Adrenal gland (tissue), 12 donors: ENCODE results near the gene PTPRN2. TPM values are rescaled to one million over a fixed set of nuclear protein-coding genes. Genes with fewer than 3 reads are reported as not detected.

ENCODE experiments used
- DNase-seq, 7 donors: peaks; one replicate each; pipeline ENCODE4 v3.0.0-alpha.2; 2019 to 2020
- H3K27ac ChIP-seq, 5 donors: fragments of 200-600 bp; sonication (generic) in 4 of 5; 1 replicate in 3 of 5; 2 replicates in 2 of 5; pipeline versions ENCODE4 v1.5.1 to v1.8.0; 2016 to 2020; ENCODE audit warnings: mild to moderate bottlenecking in 1 of 5
- H3K27me3 ChIP-seq: fragments of 200-600 bp; 2 replicates; pipeline ENCODE4 v1.8.0; 2021
- H3K36me3 ChIP-seq, 2 donors: fragments of 200-600 bp; replicated peaks in 1 of 2; 1 replicate in 1 of 2; 2 replicates in 1 of 2; pipeline versions ENCODE4 v1.5.1 to v1.8.0; 2018 to 2022
- H3K4me1 ChIP-seq, 2 donors: fragments of 200-600 bp; replicated peaks in 1 of 2; 1 replicate in 1 of 2; 2 replicates in 1 of 2; pipeline versions ENCODE4 v1.5.1 to v1.8.0; 2018 to 2021
- H3K4me3 ChIP-seq, 4 donors: fragments of 200-600 bp; sonication (generic) in 3 of 4; one replicate each; pipeline ENCODE4 v1.5.1; 2016 to 2018
- H3K9me3 ChIP-seq, 3 donors: fragments of 200-600 bp; sonication (generic) in 1 of 3; replicated peaks in 1 of 3; 1 replicate in 2 of 3; 2 replicates in 1 of 3; pipeline versions ENCODE4 v1.5.1 to v1.8.0; 2016 to 2021
- CTCF ChIP-seq, 6 experiments: fragments of 450-650 bp in 4 of 6; fragments of 200-600 bp in 2 of 6; sonication (generic) in 1 of 6; IDR thresholded peaks; 1 replicate in 5 of 6; 2 replicates in 1 of 6; pipeline versions ENCODE4 v1.5.1 to v1.8.0; 2016 to 2021; ENCODE audit warnings: antibody characterized with exemption in 6 of 6, mild to moderate bottlenecking in 2 of 6, moderate library complexity in 1 of 6
- POLR2A ChIP-seq, 2 donors: fragments of 450-650 bp; IDR thresholded peaks; one replicate each; pipeline ENCODE4 v1.6.1; 2017; ENCODE audit warnings: antibody characterized with exemption in 2 of 2, mild to moderate bottlenecking in 2 of 2, moderate library complexity in 1 of 2
- WGBS, 4 donors: extraction: QIAGEN DNeasy Blood & Tissue Kit in 2 of 4; methylation state at CpG; one replicate each; pipeline versions ENCODE4 v1.1.5 to v1.1.7; 2013 to 2017; 5-methylcytosine and 5-hydroxymethylcytosine counted together
- intact Hi-C, 2 donors: fragments of 100-400 bp; cut with DNase I; formaldehyde crosslinking; loops; one replicate each; pipeline versions ENCODE4 v1.14.1 to v1.15.0; 2022 to 2023
- polyA plus RNA-seq, 3 donors: library from polyadenylated mRNA; stranded (reverse); fragments of 200-250 nt in 2 of 3; fragments of 350-450 nt in 1 of 3; fragmentation: Illumina TruSeq in 1 of 3; extraction: RNeasy Lipid Tissue Mini Kit (QIAGEN cat#74804) in 1 of 3; gene quantifications; one replicate each; pipeline ENCODE4 v1.2.3, GENCODE V29; 2013 to 2014
- total RNA-seq, 9 donors: library from RNA; depleted of rRNA in 4 of 9; stranded (reverse); fragments of >200 nt in 4 of 9; fragments of 120-200 nt in 1 of 9; fragmentation: NEBNext Ultra II Directional in 1 of 9; extraction: Animal tissue kit (Norgen Biotek cat#: 25700) in 1 of 9; gene quantifications; one replicate each; pipeline versions ENCODE4 v1.1.0 to v1.2.4, GENCODE V29; 2013 to 2023
- donor health status: healthy with polysubstance abuse.
- donor health status: Bipolar disorder and iron deficiency.
- donor health status: DM: yes; HTN: yes; CAD: no.
- donor health status: DM: no; HTN: no; CAD: no.
- donor health status: DM: no; HTN: no; CAD: no.
- donor health status: DM: yes; HTN: yes; CAD: no.

The PTPRN2 gene
- total and polyA plus RNA-seq, 12 donors: 2.2 to 16.2 (median 3.4) TPM

- peak; percentile 48 to 80 (median 65) for DNase-seq
- intact Hi-C loops: no loop called here
Observed at GRCh38 chr7:157854066-157854891, 733.3 kb downstream of the PTPRN2 start.

DNA sequence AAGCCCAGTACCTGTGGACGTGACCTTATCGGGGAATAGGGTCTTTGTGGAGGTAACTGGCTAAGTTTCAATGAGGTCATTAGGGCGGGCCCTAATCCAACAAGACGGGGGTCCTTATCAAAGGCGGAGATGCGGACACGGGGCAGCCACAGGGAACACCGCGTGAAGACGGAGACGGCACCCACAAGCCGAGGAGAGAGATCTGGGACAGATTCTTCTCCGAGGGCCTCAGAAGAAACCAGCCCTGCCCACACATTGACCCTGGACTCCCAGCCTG is 733.9 kb downstream of the PTPRN2 start:
- intact Hi-C loops: no loop called here
- no peaks in the 10 kb centered on the region for H3K9me3 ChIP-seq
- TF ChIP-seq CTCF (IDR thresholded peaks at IDR 0.05) (no peak), POLR2A (IDR thresholded peaks at IDR 0.05) (no peak)
- H3K27me3 ChIP-seq: no peaks in the 10 kb centered on the region
- H3K4me3 ChIP-seq: no peak overlapping the region
- no peaks in the 10 kb centered on the region for H3K36me3 ChIP-seq
- no peaks in the 10 kb centered on the region for H3K4me1 ChIP-seq
- WGBS, 4 donors: 89 to 95% (median 94%) methylated on average over 13 of the region's 13 CpGs
- no peak for DNase-seq
- peak overlapping the region in 1 of 5 donors; percentile 67 for H3K27ac ChIP-seq

More at GRCh38 chr7:157854066-157854891, 733.3 kb downstream of the PTPRN2 start:
- no peaks in the 10 kb centered on the region for H3K36me3 ChIP-seq
- 62 to 68% (median 67%) methylated on average over 18 to 28 of the region's 28 CpGs for WGBS, 4 donors
- TF ChIP-seq POLR2A (IDR thresholded peaks at IDR 0.05) (no peak), CTCF (IDR thresholded peaks at IDR 0.05) (no peak)
- H3K4me1 ChIP-seq: no peaks in the 10 kb centered on the region
- H3K4me3 ChIP-seq: no peak overlapping the region
- peak overlapping the region in 2 of 5 donors; percentile 30 to 67 for H3K27ac ChIP-seq
- no peaks in the 10 kb centered on the region for H3K27me3 ChIP-seq
- no peaks in the 10 kb centered on the region for H3K9me3 ChIP-seq

DNA sequence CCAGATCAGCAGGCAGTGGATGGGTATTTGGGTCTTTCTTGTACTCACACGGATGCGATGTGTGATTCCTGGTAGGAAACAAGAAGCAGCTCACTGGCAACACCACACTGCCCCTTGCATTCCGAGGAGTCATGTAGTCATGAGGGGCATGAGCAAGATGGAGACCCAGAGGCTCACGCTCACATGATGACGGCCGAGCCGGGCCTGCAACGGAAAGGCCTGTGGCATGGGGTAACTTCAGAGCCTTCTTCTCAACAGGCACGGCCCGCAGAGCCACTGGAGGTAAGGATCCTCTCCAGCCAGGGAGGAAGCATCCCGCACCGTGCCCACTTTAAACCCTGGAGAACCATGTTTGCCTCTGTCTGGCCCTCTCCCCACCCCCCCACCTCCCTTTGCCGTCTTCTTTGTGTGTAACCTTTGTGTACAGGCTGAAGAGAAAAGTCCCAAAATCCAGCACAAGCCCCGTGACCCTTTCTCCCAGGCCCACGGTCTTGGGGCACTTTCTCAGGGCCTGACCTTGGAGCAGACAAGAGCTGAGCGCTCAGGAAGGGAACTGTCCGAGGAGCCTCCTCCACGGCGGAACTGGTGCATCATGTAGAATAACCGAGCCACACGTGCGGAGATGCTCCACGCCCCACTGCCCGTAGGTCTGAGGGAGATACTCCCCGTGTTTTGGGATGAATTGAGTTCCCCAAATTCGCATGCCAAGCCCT is 734.4 kb downstream of the PTPRN2 start:
- TF ChIP-seq POLR2A (IDR thresholded peaks at IDR 0.05): no peak
- TF ChIP-seq CTCF (IDR thresholded peaks at IDR 0.05): no peak
- no peak overlapping the region for H3K4me3 ChIP-seq
- intact Hi-C loops: no loop called here
- 83 to 87% (median 86%) methylated on average over 16 to 26 of the region's 26 CpGs for WGBS, 4 donors
- peak overlapping the region in 1 of 5 donors; percentile 67 for H3K27ac ChIP-seq
- no peaks in the 10 kb centered on the region for H3K27me3 ChIP-seq
- no peaks in the 10 kb centered on the region for H3K9me3 ChIP-seq
- no peak for DNase-seq
- H3K4me1 ChIP-seq: no peaks in the 10 kb centered on the region
- no peaks in the 10 kb centered on the region for H3K36me3 ChIP-seq

GRCh38 chr7:157851501-157852067 is 736.0 kb downstream of the PTPRN2 start:
- intact Hi-C loops: no loop called here
- peak; percentile 26 to 66 (median 41) for DNase-seq
- Histone ChIP-seq H3K4me3 (peak overlapping the region in 1 of 4 donors; percentile 23), H3K4me1 (no peaks in the 10 kb centered on the region), H3K27ac (peak overlapping the region in 1 of 5 donors; percentile 52), H3K27me3 (no peaks in the 10 kb centered on the region), H3K9me3 (no peaks in the 10 kb centered on the region), H3K36me3 (no peaks in the 10 kb centered on the region)
- 35 to 42% (median 38%) methylated on average over 19 to 20 of the region's 20 CpGs for WGBS, 4 donors
- TF ChIP-seq CTCF (IDR thresholded peaks at IDR 0.05): no peak
